Measurements from ENCODE around the gene FAM229A.

The FAM229A gene

DNA sequence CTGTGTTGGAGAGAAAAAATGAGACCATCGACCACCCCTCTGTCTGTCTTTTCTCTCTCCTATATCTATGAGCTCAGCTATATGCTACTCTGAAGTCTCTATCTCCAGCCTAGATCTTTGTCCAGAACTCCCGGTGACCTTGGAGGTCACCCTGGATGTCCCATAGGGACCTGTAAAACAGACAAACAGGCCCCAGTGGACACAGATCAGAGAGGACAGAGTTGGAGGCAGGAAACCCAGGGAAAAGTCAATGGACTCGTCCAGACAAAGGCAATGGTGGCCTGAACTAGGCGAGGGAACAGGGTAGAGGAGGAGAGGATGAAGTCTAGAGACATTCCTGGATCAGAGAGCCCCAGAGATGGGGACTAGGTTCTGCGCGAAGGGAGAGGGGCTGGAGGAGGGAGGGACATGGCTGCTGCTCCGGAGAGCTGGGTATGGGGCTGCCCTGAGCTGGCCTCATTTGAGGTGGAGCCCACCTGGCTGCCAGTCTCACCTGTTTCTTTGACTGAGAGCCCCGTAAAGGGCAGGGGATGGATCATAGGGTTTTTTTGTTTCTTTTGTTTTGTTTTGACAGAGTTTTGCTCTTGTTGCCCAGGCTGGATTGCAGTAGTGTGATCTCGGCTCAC is 15.6 kb downstream of the FAM229A start:
- DNase-seq = no peak

DNA sequence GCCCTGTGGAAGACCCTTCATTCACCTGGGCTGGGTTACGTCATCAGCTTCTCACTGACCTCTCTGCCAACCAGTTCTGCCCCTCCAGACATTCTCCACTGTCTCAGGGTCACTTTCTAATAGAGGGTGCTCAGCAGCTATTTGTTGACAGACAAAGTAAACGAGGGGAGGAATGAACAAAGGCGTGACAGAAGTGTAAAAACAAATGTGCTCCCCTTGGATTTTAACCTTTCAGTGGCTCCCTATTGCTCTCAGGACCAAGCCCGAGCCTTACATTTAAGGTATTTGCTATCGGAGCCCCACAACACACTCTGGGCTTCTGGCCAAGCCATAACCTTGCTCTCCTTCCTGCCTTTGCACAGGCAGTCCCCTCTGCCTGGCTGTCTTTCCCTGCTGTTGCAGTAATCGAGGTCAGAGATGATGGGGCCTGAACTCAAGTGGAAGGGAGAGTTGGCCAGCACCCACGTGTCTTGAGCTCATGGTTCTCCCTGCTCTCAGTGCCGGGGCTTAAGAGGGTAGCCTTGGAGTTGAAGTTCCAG is 16.9 kb downstream of the FAM229A start:
- no peak for DNase-seq

DNA sequence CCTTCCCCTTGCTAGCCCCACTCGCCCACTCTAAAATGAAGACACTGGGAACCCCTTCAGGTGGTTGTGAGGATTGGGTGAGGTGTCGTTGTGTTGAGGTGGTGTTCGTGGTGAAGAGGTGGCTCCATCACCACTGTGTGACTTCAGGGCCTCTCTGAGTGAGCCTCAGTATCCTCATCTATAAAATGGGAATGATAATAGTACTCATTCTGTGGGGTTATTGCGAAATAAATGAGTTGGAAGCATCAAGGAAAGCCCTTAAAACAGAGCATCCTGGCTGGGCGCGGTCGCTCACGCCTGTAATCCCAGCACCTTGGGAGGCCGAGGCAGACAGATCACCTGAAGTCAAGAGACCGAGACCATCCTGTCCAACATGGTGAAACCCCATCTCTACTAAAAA is 19.6 kb downstream of the FAM229A start:
- no peak for DNase-seq

DNA sequence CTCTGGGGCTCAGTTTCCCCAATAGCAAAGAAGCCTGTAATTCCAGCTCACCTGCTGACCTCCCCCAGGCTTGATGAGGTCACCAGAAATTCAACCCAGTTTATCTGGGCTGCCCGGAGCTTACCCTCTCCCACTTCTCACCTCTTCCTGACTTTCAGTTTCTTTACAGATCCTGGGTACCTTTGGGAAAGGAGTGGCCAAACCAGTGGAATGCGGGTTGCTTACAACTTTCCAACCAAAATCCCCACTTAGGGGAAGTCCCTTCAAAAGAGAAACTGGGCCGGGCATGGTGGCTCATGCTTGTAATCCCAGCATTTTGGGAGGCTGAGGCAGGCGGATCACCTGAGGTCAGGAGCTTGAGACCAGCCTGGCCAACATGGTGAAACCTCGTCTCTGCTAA is 20.3 kb downstream of the FAM229A start:
- DNase-seq = no peak

DNA sequence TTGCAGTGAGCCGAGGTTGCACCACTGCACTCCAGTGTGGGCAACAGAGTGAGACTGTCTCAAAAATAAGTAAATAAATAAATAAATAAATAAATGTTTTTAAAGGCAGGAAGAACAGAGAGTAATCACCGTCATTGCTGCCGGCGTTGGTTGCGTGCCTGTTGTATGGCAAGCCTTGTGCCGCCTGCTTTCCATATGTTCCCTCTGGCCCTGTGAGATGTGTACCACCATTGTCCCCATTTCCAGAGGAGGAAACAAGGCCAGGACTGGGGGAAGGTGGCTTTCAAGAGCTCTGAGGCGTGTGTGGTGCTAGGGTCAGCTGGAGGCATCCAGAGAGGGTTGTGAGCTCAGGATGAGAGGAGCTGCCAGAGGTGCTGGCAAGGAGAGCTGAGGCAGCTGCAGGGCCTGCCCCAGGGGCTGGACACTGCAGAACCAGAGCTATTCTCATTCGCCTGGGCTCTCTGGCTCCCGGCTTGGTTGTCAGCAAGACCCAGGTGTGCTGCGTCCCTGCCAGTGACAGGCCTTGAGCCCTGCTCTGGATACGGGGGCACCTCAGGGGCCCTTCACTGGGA is 21.0 kb downstream of the FAM229A start:
- DNase-seq = no peak

DNA sequence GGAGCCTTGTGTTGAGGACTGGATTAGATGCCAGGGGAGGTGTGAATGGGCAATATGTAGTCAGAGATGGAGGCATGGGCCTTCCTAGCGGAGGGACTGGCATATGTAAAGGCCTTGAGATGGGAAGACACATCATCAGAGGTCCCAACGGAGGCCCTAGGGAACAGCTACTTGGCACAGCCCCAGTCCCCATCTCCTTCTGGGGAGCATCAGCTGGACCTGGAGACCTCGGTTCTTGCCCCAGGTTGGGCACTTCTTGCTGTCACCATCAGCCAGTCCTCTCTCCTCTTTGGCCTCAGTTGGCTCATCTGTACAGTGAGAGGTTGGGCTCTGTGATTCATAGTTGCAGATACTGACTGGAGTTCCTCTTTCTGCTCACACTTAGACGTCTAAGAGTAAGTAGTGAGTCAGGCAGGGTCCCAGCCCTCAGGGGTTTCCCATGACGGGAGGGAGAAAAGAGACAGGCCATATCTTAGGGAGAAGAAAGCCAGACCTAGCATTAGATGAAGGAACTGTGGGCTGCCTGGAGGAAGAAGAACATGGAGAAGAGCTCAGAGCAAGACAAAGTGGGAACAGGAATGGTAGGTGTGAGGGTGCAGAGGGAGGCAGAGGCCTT is 22.8 kb downstream of the FAM229A start:
- DNase-seq = peak; percentile 69

DNA sequence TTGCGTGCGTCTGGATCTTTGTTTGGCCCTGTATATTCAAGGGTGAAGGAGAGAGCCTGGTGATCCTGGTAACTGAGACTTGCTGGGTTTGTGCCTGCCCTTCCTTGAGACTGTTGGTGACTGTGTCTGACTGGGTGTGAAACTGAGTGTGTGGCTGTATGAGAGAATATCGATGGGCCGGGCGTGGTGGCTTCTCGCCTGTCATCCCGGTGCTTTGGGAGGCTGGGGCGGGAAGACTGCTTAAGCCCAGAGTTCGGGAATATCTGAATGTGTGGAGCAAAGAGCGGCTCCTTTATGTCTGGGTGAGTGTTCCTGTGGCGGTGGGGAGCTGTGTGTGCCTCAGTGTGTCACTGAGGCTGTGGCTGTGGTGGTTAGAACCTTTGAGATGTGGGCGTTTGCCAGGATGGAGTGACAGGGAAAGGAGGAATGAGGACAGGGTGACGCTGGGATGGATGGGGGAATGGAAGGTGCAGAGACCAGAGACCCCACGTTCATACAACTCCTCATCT is 23.6 kb downstream of the FAM229A start:
- DNase-seq = no peak

DNA sequence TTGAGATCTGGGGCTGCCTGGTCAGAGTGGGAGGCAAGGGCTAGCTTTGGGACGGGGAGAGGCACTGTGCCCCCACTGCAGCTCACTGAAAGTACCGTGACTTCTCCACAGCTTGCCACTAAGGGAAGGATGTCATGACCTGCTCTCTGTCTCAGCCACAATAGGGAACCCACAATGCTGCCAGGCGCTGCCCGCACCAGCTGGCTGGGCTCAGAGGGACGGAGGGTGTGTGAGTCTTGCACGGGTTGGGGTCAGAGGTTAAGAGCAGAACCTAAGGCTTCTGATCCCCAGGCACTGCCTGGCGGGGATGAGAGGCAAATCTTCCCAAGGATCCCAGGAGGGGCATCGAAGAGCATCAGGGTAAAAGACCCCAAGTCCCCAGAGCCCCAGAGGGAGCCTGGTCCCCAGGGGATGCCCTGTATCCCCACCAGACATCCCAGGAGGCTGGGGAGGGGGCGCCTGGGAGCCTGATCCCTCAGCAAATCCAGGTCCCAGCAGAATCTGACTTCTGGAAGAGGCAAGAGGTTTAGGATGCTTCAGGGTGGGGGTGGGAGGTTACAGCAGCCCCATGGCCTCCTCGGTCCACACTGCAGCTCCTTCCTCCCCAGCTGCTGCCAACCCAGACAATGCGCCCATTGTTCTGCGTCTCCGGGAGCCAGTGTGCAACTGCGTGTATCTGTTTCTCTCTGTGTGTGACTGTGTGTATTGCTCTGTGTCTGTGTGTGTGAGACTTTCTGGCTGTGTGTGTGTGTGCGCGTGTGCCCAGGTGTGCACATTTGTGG is 24.2 kb downstream of the FAM229A start:
- DNase-seq = no peak

DNA sequence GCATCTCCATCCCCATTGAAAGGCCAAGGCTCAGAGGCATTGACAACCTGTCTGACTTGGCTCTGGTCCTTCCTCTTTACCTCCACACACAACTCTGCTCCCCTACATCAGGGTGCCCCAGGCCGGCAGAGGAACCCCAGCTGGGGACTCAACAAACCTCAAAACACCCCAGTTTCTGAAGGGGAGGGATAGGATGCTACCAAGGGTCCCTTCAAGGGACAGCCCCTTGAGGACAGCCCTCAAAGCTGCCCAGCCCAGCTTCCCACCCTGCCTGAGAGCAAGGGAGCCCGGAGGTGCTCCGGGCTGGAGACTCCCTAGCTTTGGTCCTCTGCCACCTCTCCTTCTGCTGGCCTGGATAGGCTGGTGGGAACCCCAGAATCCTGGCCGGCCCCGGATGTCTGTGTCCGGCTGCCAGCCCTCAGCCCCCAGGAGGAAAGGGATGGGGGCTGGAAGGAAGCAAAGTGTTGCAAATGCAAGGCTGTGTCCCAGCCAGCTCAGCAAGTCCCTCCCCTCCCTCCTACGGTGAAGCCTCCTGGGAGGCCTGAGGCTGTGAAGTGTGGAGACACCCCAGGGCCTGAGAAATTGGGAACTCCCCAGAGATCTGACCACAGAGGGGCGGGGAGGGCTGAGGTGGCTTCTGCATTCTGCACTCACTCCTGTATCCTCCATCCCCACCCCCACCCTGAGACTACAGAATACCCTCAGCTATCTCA is 25.2 kb downstream of the FAM229A start:
- peak; percentile 83 for DNase-seq

DNA sequence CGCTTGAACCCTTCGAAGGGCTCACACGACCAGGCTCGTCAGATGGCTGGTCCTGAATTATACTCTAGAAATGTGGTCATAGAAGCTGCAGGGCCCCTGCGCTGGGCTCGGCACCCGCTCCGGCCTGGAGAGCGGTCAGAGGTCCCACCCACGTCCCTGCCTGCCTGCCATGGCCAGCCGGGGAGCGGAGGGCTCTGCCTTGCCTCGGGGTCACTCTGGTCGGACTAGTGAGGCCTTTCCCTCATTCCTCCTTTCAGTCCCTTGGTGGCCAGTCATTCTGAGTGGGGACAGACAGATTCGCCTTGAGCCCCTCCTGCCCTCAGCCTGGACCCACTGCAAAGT is 25.7 kb downstream of the FAM229A start:
- DNase-seq = no peak

DNA sequence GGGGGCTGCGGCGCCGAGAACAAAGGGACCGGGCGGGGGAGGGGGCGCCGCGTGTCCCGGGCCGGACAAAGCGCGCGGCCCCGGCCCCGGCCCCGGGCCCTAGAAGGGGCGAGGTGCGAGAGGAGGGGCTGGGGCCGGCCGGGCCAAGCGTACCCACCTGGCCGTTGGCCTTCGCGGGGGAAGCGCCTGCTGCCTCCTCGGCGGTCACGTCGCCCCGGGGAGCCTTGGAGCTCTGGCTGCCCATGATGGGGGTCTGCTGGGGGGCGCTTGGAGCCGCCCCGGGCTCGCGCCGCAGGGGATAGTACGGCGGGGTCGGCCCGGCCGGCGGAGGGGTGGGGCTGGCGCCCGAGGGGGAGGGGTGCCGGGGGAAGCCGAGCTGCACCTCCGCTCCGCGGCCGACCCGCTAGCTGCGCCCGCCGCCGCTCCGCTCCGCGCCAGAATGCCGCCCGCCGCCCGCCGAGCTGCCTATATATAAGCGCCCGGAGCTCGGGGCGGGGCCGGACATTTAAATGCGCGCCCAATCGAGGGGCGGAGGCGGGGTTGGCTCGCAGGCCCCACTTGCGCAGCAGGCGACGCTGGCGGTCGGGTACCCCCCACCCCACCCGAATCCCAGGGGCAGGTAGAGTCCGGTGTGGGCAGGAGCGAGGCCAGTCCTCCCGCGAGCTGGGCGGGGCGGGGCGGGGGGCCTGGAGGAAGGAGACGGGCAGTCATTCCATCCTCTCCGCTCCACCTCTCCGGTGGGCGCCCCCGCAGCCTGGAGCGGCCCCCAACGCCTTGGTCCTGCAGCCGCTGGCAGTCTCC is 26.3 kb downstream of the FAM229A start, which contains the start of gene MARCKSL1:
TSS of gene MARCKSL1 (minus strand) at position 444 of the 801 bp plus-strand sequence. CDS start at position 244, 200 bp downstream.
- DNase-seq = peak; percentile 94

DNA sequence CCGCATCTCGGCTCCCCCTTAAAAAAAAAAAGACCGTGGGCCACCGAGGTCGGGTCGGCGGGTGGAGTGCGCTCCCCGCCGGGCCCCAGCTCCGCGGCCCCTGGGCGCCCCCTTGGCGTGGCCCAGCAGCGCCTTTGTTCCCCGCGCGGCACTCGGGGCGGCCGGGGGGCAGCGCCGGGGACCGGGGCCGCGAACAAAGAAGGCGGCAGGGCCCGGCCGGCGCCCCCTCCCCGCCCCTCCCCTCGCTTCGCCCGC is 26.8 kb downstream of the FAM229A start:
- no peak for DNase-seq

DNA sequence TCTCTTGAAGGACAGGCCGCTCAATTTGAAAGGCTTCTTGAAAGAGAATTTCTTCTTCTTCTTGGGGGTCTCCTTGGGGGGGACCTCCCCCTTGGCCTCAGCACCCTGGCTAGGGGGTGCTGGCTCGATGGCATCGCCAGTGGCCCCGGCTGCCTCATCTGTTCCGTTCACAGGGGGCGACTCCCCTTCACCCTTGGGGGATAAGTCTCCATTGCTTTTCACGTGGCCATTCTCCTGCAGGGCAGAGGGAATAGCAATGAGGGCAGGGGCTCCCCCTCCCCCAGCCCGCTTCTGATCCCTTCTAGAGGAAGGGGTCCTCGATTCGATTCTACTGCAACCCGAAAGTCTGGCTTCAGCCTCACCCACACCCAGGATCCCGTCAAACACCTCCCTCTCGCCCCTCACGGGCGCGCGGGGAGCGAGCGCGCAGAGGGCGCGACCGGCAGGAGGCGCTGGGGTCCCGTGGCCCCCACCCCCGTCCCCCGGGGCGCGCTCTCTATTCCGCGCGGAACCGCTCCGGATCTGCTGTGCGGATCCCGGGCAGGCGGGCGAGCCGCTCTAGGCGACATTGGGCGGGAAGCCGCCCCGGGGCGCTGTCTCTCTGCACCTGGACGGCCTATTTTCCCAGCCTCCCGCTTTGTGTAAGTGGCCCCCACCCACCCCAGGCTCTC is 27.3 kb downstream of the FAM229A start:
- DNase-seq = peak; percentile 88

DNA sequence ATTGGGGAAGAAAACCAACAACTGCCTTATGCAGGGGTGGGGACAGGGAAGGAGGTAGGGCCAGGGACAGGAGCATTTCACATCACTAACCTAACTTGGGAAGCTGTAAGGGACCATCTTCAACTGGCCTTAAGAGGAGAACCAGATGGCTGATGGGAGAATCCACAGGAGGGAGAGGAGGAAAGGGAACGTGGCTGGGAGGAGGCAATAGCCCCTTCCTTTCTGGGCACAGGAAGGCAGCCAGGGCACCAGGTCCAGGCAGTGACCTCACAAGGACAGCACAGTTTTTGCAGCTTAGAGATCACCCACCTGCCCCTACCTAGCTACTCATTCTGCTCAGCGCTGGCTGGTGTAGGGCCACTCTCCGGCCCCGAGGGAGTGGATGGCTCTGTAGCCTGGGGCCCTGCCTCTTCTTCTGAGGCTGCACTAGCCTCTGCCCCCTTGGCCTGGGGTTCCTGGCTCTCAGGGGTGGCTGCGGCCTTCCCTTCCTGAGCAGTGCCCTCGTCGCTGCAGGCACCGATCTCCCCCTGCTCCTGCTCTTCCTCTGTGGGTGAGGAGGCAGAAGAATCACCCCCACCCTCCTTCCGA is 27.9 kb downstream of the FAM229A start:
- no peak for DNase-seq

DNA sequence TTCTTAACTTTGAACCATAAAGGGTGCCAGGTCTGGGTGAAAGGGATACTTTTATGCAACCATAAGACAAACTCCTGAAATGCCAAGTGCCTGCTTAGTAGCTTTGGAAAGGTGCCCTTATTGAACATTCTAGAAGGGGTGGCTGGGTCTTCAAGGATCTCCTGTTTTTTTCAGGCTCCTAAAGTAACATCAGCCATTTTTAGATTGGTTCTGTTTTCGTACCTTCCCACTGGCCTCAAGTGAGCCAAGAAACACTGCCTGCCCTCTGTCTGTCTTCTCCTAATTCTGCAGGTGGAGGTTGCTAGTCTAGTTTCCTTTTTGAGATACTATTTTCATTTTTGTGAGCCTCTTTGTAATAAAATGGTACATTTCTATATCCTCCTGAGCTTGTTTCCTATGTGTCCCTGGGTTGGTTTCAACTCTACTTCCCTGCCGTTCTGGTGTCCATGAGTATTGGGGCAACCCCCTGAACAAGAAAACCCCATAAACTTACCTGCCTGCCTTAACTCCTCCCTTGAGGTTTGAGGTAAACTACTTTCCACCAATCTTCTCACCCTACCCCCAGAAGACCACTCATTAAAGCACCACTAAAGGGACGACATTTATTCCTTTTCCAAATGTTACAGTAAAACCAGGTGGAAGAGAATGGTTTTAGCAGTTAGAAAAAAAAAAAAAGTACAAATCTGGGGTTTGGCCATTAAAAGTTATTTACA is 28.9 kb downstream of the FAM229A start:
- DNase-seq = no peak

DNA sequence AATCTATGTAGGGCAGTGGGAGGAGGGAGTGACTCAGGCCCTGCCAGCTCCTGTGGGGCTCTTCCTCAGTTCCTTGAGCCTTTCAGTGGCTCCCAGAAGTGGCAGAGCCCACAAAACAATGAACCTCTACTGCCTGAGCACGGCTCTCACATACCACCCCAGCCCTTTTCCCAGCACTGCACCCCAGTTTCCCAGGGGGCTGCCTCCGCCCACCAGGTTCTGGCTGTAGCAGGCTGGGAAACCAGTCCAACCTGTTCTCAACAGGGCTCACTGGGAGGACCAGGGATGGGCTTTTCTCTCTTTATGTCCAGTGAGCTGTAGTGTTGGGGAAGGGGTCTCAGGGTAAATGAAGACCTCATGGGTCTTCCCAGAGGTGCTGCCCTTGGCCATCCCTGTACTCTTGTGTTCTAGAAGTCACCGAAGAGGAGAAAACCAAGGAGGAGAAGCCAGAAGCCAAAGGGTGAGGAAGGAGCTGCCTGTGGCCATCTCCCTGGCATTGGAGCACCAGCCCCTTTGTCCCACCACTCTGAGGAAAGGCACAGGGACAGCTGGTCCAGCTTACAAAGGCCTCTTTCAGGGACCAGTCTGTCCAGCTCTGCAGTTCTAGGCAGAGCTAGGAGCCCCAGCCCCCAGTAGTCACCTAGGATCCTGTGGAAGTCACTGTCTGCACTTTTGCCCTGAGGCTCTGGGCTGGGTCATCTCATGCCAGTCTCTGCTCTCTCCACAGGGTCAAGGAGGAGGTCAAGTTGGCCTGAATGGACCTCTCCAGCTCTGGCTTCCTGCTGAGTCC is 29.8 kb downstream of the FAM229A start:
- no peak for DNase-seq

DNA sequence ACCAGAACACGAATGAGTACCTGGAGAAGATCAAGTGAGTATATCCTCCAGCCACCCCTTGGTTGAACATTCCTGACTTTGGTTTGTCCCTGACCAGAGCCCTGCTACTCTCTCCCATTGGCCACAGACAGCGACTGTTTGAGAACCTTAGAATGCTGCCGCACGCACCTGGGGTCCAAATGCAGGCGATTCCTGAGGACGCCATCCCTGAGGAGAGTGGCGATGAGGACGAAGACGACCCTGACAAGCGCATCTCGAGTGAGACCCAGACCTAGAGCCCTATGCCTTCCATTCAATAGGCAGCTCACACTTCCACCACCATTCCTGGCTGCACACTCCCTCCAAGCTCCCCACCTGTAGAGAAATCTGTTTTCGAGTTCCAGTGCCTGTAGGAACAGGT is 30.7 kb downstream of the FAM229A start:
- no peak for DNase-seq

DNA sequence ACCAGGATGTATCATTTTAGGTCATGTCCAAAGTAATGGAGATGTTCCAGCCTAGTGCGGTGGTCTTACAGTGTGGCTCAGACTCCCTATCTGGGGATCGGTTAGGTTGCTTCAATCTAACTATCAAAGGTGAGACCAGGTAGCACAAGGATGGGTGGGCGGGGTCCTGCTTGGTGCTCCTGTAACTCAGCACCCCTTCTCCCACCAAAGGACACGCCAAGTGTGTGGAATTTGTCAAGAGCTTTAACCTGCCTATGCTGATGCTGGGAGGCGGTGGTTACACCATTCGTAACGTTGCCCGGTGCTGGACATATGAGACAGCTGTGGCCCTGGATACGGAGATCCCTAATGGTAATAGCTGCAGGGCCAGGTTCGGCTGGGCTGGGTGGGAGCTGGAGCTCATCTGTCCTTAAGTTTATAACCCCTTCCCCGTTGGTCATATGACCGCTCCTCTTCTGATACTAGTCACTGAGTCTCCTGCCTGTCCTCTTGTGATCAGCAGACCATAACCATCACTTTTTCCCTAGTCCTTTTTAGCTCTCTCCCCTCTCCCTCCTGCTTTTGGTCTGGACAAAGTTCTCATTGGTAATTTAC is 31.6 kb downstream of the FAM229A start:
- no peak for DNase-seq

DNA sequence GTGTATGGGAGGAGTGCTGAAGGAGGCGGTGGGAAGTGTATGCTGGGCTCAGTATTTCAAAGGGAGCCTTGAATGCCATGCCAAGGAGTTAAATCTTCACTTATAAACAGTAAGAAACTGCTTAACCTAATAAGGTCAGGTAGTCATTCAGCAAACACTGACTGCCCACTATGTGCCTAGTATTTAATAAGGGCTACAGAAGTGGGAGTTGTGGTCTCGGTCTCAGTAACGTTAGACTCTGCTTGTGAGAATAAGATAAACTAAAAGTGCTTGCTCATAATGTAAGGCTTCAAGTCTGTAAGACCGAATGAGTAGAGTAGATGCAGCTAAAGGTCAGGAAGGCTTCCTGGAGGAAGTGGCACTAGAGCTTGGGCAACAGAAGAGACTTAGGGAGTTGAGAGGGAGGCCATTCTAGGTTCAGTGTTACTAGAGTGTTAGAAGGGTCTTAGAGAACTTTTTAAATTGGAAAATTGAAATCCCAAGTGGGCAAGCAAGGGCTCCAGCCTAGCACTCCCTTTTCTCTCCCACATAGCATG is 32.3 kb downstream of the FAM229A start:
- DNase-seq = no peak
